Caco-2 (cell line): Measurements from ENCODE around the gene NEDD4L. TPM values are rescaled to one million over a fixed set of nuclear protein-coding genes. Genes with fewer than 3 reads are reported as not detected.

Source experiments
- BruUV-seq: library from RNA; stranded (reverse); fragments of 400-500 nt; replicated peaks from 2 replicates; lab custom pipeline; 2021; lab: Mats Ljungman, UMichigan
- CTCF ChIA-PET: fragments of 300-600 bp; sonication (Branson Sonifier 250); formaldehyde crosslinking; loops from one replicate; lab custom pipeline; 2022; ENCODE audit warnings: antibody characterized with exemption; lab: Charles Lee
- POLR2A ChIA-PET: fragments of 300-600 bp; sonication (Branson Sonifier 250); formaldehyde crosslinking; loops from one replicate; lab custom pipeline; 2022; ENCODE audit warnings: antibody characterized with exemption; lab: Charles Lee
- DNase-seq, 2 experiments: peaks; one replicate each; pipeline versions ENCODE4 v3.0.0 to v3.0.0-alpha.2; 2020 to 2022
- H3K27me3 ChIP-seq: replicated peaks from 2 replicates; pipeline ENCODE4 v1.6.0; 2011; ENCODE audit warnings: low read length; ENCODE audit not compliant: control insufficient read depth, insufficient read depth
- H3K36me3 ChIP-seq: 2 replicates; pipeline ENCODE4 v1.5.1; 2011; ENCODE audit warnings: low read length; ENCODE audit not compliant: control insufficient read depth, insufficient read depth
- H3K4me1 ChIP-seq: fragments of 250-450 bp; sonication (Bioruptor Pico); 2 replicates; pipeline ENCODE4 v1.5.1; 2020; ENCODE audit warnings: mild to moderate bottlenecking
- H3K4me3 ChIP-seq: 2 replicates; pipeline ENCODE4 v1.5.1; 2011; ENCODE audit warnings: low read depth, mild to moderate bottlenecking, control low read depth, low read length
- H3K9me3 ChIP-seq: fragments of 250-450 bp; sonication (Bioruptor Pico); 2 replicates; pipeline ENCODE4 v1.5.1; 2020; ENCODE audit warnings: mild to moderate bottlenecking, moderate library complexity
- H3K27ac Mint-ChIP-seq: one replicate; pipeline ENCODE4 v1.8.0; 2022; ENCODE audit warnings: mixed read lengths; ENCODE audit not compliant: unreplicated experiment
- H3K27me3 Mint-ChIP-seq: one replicate; pipeline ENCODE4 v1.8.0; 2022; ENCODE audit warnings: mixed read lengths; ENCODE audit not compliant: insufficient read depth, unreplicated experiment
- H3K36me3 Mint-ChIP-seq: one replicate; pipeline ENCODE4 v1.8.0; 2022; ENCODE audit warnings: mild to moderate bottlenecking, mixed read lengths; ENCODE audit not compliant: insufficient read depth, unreplicated experiment
- H3K4me1 Mint-ChIP-seq: one replicate; pipeline ENCODE4 v1.8.0; 2022; ENCODE audit warnings: low read depth, mixed read lengths; ENCODE audit not compliant: unreplicated experiment
- H3K4me3 Mint-ChIP-seq: one replicate; pipeline ENCODE4 v1.8.0; 2022; ENCODE audit warnings: mild to moderate bottlenecking, moderate library complexity, mixed read lengths; ENCODE audit not compliant: unreplicated experiment
- H3K9me3 Mint-ChIP-seq: one replicate; pipeline ENCODE4 v1.8.0; 2022; ENCODE audit warnings: mixed read lengths; ENCODE audit not compliant: unreplicated experiment
- CTCF ChIP-seq, 2 experiments: fragments of 200-600 bp in 1 of 2; IDR thresholded peaks; 1 replicate in 1 of 2; 2 replicates in 1 of 2; pipeline versions ENCODE4 v1.5.1 to v1.8.0; 2011 to 2022; ENCODE audit warnings: antibody characterized with exemption in 1 of 2, control low read depth in 1 of 2, inconsistent platforms in 1 of 2, low read depth in 1 of 2, low read length in 1 of 2, mild to moderate bottlenecking in 1 of 2, moderate library complexity in 1 of 2; ENCODE audit not compliant: insufficient read depth in 1 of 2, severe bottlenecking in 1 of 2, unreplicated experiment in 1 of 2
- intact Hi-C: fragments of 100-400 bp; cut with micrococcal nuclease; formaldehyde crosslinking; loops from one replicate; pipeline ENCODE4 v1.10.0; 2022; ENCODE audit not compliant: unreplicated experiment
- total RNA-seq: library from RNA; stranded (reverse); gene quantifications from 2 replicates; pipeline ENCODE4 v1.2.3, GENCODE V29; 2022

The NEDD4L gene
- total RNA-seq, 1 experiment from 2014 or later, result 85.4 TPM

GRCh38 chr18:58135183-58135641 lies 91.2 kb downstream of the NEDD4L start:
- no peak overlapping the region for H3K27ac Mint-ChIP-seq
- TF ChIP-seq CTCF (IDR thresholded peaks at IDR 0.05; ENCODE audit: insufficient read depth in 1 of 2, low read depth in 1 of 2, low read length in 1 of 2, severe bottlenecking in 1 of 2, unreplicated experiment in 1 of 2), result no peak
- no peaks in the 10 kb centered on the region for H3K9me3 Mint-ChIP-seq
- H3K4me3 Mint-ChIP-seq, result no peak overlapping the region
- H3K4me1 Mint-ChIP-seq, result no peaks in the 10 kb centered on the region
- H3K36me3 ChIP-seq, result no peaks in the 10 kb centered on the region
- H3K4me1 ChIP-seq, result no peaks in the 10 kb centered on the region
- no peak overlapping the region for H3K4me3 ChIP-seq
- ChIA-PET POLR2A (no interaction called here), CTCF (interaction anchor here (1.1 kb wide), 1 partner anchor 13 kb away, joined by 3 read pairs; no protein-coding TSS in a partner anchor)
- BruUV-seq, result no TSS peak
- no peaks in the 10 kb centered on the region for H3K27me3 Mint-ChIP-seq
- no peaks in the 10 kb centered on the region for H3K36me3 Mint-ChIP-seq
- no peaks in the 10 kb centered on the region for H3K9me3 ChIP-seq
- intact Hi-C loops, result loop anchor here (5.0 kb wide), 1 partner anchor 93 kb away; the partner anchor contains the start of gene NEDD4L
- H3K27me3 ChIP-seq, result no peaks in the 10 kb centered on the region
- no peak for DNase-seq

- Histone ChIP-seq H3K36me3 (no peaks in the 10 kb centered on the region), H3K4me1 (no peaks in the 10 kb centered on the region), H3K9me3 (no peaks in the 10 kb centered on the region), H3K27me3 (no peaks in the 10 kb centered on the region), H3K4me3 (no peak overlapping the region)
- DNase-seq, result peak; percentile 44 to 58
- Mint-ChIP-seq H3K4me1 (no peaks in the 10 kb centered on the region), H3K9me3 (no peaks in the 10 kb centered on the region), H3K27ac (no peak overlapping the region), H3K27me3 (no peaks in the 10 kb centered on the region), H3K36me3 (no peaks in the 10 kb centered on the region), H3K4me3 (no peak overlapping the region)
- ChIA-PET CTCF (interaction anchor here (1.1 kb wide), 1 partner anchor 14 kb away, joined by 3 read pairs; no protein-coding TSS in a partner anchor), POLR2A (no interaction called here)
- TF ChIP-seq CTCF (IDR thresholded peaks at IDR 0.05; ENCODE audit: insufficient read depth in 1 of 2, low read depth in 1 of 2, low read length in 1 of 2, severe bottlenecking in 1 of 2, unreplicated experiment in 1 of 2), result peak; percentile 47 to 54
- BruUV-seq, result no TSS peak
- intact Hi-C loops, result loop anchor here (5.0 kb wide), 1 partner anchor 94 kb away; the partner anchor contains the start of gene NEDD4L
These were observed 91.8 kb downstream of the NEDD4L start for GRCh38 chr18:58135701-58136331.

GRCh38 chr18:58136879-58137278 lies 92.9 kb downstream of the NEDD4L start:
- Histone ChIP-seq H3K9me3 (no peaks in the 10 kb centered on the region), H3K27me3 (no peaks in the 10 kb centered on the region), H3K4me3 (no peak overlapping the region), H3K36me3 (no peaks in the 10 kb centered on the region), H3K4me1 (no peaks in the 10 kb centered on the region)
- peak overlapping the region; percentile 39 for H3K27ac Mint-ChIP-seq
- no peaks in the 10 kb centered on the region for H3K27me3 Mint-ChIP-seq
- no peak for TF ChIP-seq CTCF (IDR thresholded peaks at IDR 0.05; ENCODE audit: insufficient read depth in 1 of 2, low read depth in 1 of 2, low read length in 1 of 2, severe bottlenecking in 1 of 2, unreplicated experiment in 1 of 2)
- H3K36me3 Mint-ChIP-seq, result no peaks in the 10 kb centered on the region
- CTCF ChIA-PET, result no interaction called here
- no peaks in the 10 kb centered on the region for H3K9me3 Mint-ChIP-seq
- H3K4me3 Mint-ChIP-seq, result no peak overlapping the region
- no peaks in the 10 kb centered on the region for H3K4me1 Mint-ChIP-seq
- POLR2A ChIA-PET, result no interaction called here
- BruUV-seq, result no TSS peak
- DNase-seq, result no peak
- intact Hi-C loops, result loop anchor here (5.0 kb wide), 1 partner anchor 95 kb away; the partner anchor contains the start of gene NEDD4L
